ENCODE measurements around the gene MAN2B1. TPM values are rescaled to one million over a fixed set of nuclear protein-coding genes. Genes with fewer than 3 reads are reported as not detected.
A peak's percentile ranks its signal among the peaks of the same experiment; 100 is the strongest.

The MAN2B1 gene
- total RNA-seq, 6 experiments from 2014 or later, result 49.9 to 69.9 (median 65.2) TPM

DNA sequence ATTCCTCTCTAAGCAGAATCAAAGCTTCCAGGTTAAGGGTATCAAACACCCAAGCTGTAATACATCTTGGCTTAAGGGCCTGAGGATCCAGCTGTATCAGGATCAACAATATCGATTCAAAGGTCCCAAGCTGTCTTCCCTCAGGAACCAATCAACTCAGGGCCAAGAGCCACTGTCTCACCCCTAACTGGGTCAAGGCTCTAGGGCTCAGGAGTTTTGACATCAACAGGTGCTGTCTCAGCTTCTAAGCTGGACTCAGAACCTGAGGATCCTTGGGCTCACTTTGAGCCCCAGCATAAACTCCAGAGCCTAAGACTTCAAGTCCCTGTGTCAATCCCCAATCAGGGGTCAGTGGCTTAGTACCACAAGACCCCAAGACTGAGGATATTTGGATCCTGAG, 29.0 kb upstream of the MAN2B1 start:
- no peak for TF ChIP-seq CTCF (IDR thresholded peaks at IDR 0.05)
- Mint-ChIP-seq H3K4me3 (peak overlapping the region; percentile 89), H3K27me3 (ENCODE audit: insufficient read depth) (no peaks in the 10 kb centered on the region; the same call in 1 of the 2 replicates), H3K36me3 (ENCODE audit: low read depth) (peaks cover 10% of the 10 kb centered on the region), H3K9me3 (no peaks in the 10 kb centered on the region), H3K27ac (peak overlapping the region; percentile 53; the same call in 1 of the 2 replicates), H3K4me1 (ENCODE audit: low read depth) (peaks cover 11% of the 10 kb centered on the region)
- DNase-seq, result no peak

DNA sequence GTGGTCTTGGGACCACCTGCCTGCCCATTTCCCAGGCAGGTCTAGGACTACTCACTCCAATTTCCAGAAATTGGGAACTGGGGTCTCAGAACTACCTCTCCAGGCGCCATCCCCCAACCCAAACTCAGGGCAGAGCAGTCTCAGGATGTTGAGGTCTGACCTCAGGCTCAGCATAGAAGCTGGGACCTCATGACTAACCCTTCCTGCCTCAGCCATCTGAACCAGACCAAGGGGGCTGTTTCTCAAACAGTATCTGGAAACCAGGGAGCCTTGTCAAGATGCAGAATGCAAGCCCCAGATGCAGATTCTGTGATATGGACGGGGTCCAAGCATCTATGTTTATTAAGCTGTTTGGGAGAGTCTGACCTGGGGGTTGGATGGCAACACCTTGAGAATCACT, 28.6 kb upstream of the MAN2B1 start:
- Mint-ChIP-seq H3K4me3 (no peak overlapping the region), H3K27ac (no peak overlapping the region), H3K4me1 (ENCODE audit: low read depth) (peaks cover 11% of the 10 kb centered on the region), H3K9me3 (no peaks in the 10 kb centered on the region), H3K36me3 (ENCODE audit: low read depth) (peaks cover 10% of the 10 kb centered on the region), H3K27me3 (ENCODE audit: insufficient read depth) (no peaks in the 10 kb centered on the region; the same call in 1 of the 2 replicates)
- DNase-seq, result no peak
- TF ChIP-seq CTCF (IDR thresholded peaks at IDR 0.05), result no peak

DNA sequence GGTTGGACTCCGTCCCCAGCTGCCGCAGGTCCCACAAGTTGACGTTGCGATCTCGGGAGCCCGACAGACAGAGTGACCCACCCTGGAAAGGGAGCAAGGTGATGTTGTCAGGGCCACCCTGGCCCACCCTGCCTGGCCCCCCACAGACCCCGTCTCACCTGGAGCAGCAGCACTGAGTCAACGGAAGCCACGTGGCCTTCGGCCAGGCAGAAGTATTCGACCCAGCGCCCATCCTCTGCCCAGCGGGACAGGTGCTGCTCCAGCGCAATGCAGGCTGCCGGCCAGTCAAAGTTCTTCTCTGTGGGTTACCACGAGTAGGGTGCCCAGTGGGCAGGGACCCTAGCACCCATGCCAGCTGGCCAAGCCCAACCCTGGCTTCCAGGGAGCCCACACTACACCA, 28.1 kb upstream of the MAN2B1 start:
- Mint-ChIP-seq H3K4me3 (no peak overlapping the region), H3K27ac (no peak overlapping the region), H3K36me3 (ENCODE audit: low read depth) (peaks cover 10% of the 10 kb centered on the region), H3K9me3 (no peaks in the 10 kb centered on the region), H3K27me3 (ENCODE audit: insufficient read depth) (no peaks in the 10 kb centered on the region; the same call in 1 of the 2 replicates), H3K4me1 (ENCODE audit: low read depth) (peaks cover 11% of the 10 kb centered on the region)
- no peak for TF ChIP-seq CTCF (IDR thresholded peaks at IDR 0.05)
- no peak for DNase-seq

DNA sequence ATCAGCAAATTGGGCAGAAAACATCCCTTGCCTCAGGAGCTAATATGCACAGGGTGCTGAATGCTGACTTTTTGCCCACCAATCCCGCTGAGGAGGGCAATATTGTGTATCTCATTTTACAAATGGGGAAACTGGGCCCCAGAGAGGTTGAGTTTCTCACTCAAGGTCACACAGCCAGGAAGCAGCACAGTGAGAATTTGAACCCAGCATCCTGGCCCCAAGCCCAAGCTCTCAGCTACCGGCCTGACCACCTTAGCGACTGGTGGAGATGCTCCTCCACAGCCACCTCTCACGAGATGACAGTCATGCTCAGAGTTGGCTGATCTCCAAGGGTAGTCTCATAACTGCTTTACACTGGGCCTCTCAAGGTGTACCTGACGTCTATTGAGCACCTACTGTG, 26.4 kb upstream of the MAN2B1 start:
- Mint-ChIP-seq H3K4me3 (no peak overlapping the region), H3K36me3 (ENCODE audit: low read depth) (peaks cover 6% of the 10 kb centered on the region), H3K9me3 (no peaks in the 10 kb centered on the region), H3K4me1 (ENCODE audit: low read depth) (peaks cover 7% of the 10 kb centered on the region), H3K27ac (no peak overlapping the region), H3K27me3 (ENCODE audit: insufficient read depth) (no peaks in the 10 kb centered on the region; the same call in 1 of the 2 replicates)
- DNase-seq, result no peak
- TF ChIP-seq CTCF (IDR thresholded peaks at IDR 0.05), result no peak

- Mint-ChIP-seq H3K36me3 (ENCODE audit: low read depth) (no peaks in the 10 kb centered on the region), H3K9me3 (no peaks in the 10 kb centered on the region), H3K27me3 (ENCODE audit: insufficient read depth) (peaks cover 1% of the 10 kb centered on the region), H3K4me1 (ENCODE audit: low read depth) (no peaks in the 10 kb centered on the region), H3K4me3 (no peak overlapping the region), H3K27ac (no peak overlapping the region)
- no peak for DNase-seq
- TF ChIP-seq CTCF (IDR thresholded peaks at IDR 0.05), result no peak
Measured at GRCh38 chr19:12689581-12690216, 23.2 kb upstream of the MAN2B1 start.

Measured in HFFc6 (cell line).